HepG2 (cell line): Measurements from ENCODE around the gene MED28. TPM values are rescaled to one million over a fixed set of nuclear protein-coding genes. Genes with fewer than 3 reads are reported as not detected.

Experiments
- AHR ChIP-seq: IDR thresholded peaks from 2 replicates; pipeline ENCODE4 v1.6.1; 2018; ENCODE audit warnings: missing genetic modification reagents, missing compliant biosample characterization
- HNRNPH1 ChIP-seq: fragments of 200-400 bp; formaldehyde crosslinking; optimal IDR thresholded peaks from 2 replicates; pipeline ENCODE3; 2017; ENCODE audit warnings: mild to moderate bottlenecking, low read depth, low read length
- ISL2 ChIP-seq: sonication (generic); formaldehyde crosslinking; IDR thresholded peaks from 2 replicates; pipeline ENCODE4 v1.5.0; 2020; ENCODE audit warnings: missing genetic modification reagents
- NCOR1 ChIP-seq: fragments of 200-600 bp; sonication (generic); IDR thresholded peaks from 2 replicates; pipeline ENCODE4 v1.7.0; 2017; ENCODE audit warnings: antibody characterized with exemption, low read length, borderline replicate concordance
- NR3C1 ChIP-seq: sonication (generic); formaldehyde crosslinking; IDR thresholded peaks from 2 replicates; pipeline ENCODE4 v1.4.0; 2020; ENCODE audit warnings: missing genetic modification reagents
- PCBP2 ChIP-seq: fragments of 200-400 bp; formaldehyde crosslinking; optimal IDR thresholded peaks from 2 replicates; pipeline ENCODE3; 2018; ENCODE audit warnings: low read length, low read depth; ENCODE audit not compliant: poor library complexity, severe bottlenecking
- RAD21 ChIP-seq: fragments of 450-650 bp; formaldehyde crosslinking; IDR thresholded peaks from 2 replicates; pipeline ENCODE4 v1.5.0; 2020; ENCODE audit warnings: mild to moderate bottlenecking
- RBFOX2 ChIP-seq: fragments of 200-400 bp; formaldehyde crosslinking; IDR thresholded peaks from 2 replicates; pipeline ENCODE4 v1.6.1; 2017; ENCODE audit warnings: low read depth, mild to moderate bottlenecking, low read length
- SOX6 ChIP-seq, 2 experiments: fragments of 450-650 bp in 1 of 2; sonication (generic) in 1 of 2; formaldehyde crosslinking in 1 of 2; IDR thresholded peaks; 2 replicates each; pipeline versions ENCODE4 v1.4.0 to v1.6.1; 2017 to 2020; ENCODE audit warnings: antibody characterized with exemption in 1 of 2, mild to moderate bottlenecking in 1 of 2, missing genetic modification reagents in 1 of 2
- TEAD3 ChIP-seq: optimal IDR thresholded peaks from 2 replicates; pipeline ENCODE3; 2016; ENCODE audit warnings: borderline replicate concordance
- ZNF121 ChIP-seq: sonication (generic); formaldehyde crosslinking; IDR thresholded peaks from 2 replicates; pipeline ENCODE4 v1.5.0; 2020; ENCODE audit warnings: mild to moderate bottlenecking, missing genetic modification reagents
- ZNF263 ChIP-seq: sonication (generic); formaldehyde crosslinking; IDR thresholded peaks from 2 replicates; pipeline ENCODE4 v1.4.0; 2020; ENCODE audit warnings: missing genetic modification reagents
- ZNF3 ChIP-seq: IDR thresholded peaks from 2 replicates; pipeline ENCODE4 v1.7.0; 2017; ENCODE audit warnings: inconsistent platforms
- ZNF713 ChIP-seq: sonication (generic); formaldehyde crosslinking; IDR thresholded peaks from 2 replicates; pipeline ENCODE4 v1.4.0; 2020; ENCODE audit warnings: mild to moderate bottlenecking, missing genetic modification reagents
- ZNF749 ChIP-seq: sonication (generic); formaldehyde crosslinking; IDR thresholded peaks from 2 replicates; pipeline ENCODE4 v1.8.0; 2022; ENCODE audit warnings: mild to moderate bottlenecking, missing genetic modification reagents, moderate library complexity, borderline replicate concordance
- ZNF780A ChIP-seq: sonication (generic); formaldehyde crosslinking; IDR thresholded peaks from 2 replicates; pipeline ENCODE4 v1.8.0; 2022; ENCODE audit warnings: mild to moderate bottlenecking, missing genetic modification reagents, moderate library complexity
- ZSCAN12 ChIP-seq: sonication (generic); formaldehyde crosslinking; IDR thresholded peaks from 2 replicates; pipeline ENCODE4 v1.9.0; 2021; ENCODE audit warnings: mild to moderate bottlenecking, missing genetic modification reagents
- polyA plus RNA-seq, 8 experiments: library from polyadenylated mRNA; depleted of rRNA in 3 of 8; stranded (reverse) in 7 of 8; unstranded in 1 of 8; fragments of >200 nt; fragmentation: Illumina TruSeq in 4 of 8; extraction: Trizol in 4 of 8; gene quantifications; 2 replicates each; pipeline versions ENCODE4 v1.2.1 to v1.2.3, GENCODE V29; 2011 to 2016; ENCODE audit warnings: low read depth in 4 of 8, missing spikeins in 1 of 8, mixed read lengths in 1 of 8; ENCODE audit not compliant: insufficient read depth in 1 of 8
- total RNA-seq, 5 experiments: library from RNA; depleted of rRNA; stranded (reverse); fragments of >200 nt; fragmentation: Illumina TruSeq; extraction: Trizol; gene quantifications; 2 replicates each; pipeline ENCODE4 v1.2.3, GENCODE V29; 2016; ENCODE audit warnings: low read depth in 1 of 5
- TF ChIP-seq, protein P1 (sequence below): sonication (generic); formaldehyde crosslinking; IDR thresholded peaks from 2 replicates; pipeline ENCODE4 v1.5.1; 2020; ENCODE audit warnings: missing genetic modification reagents, mild to moderate bottlenecking, borderline replicate concordance
- TF ChIP-seq, protein P2 (sequence below): sonication (generic); formaldehyde crosslinking; IDR thresholded peaks from 2 replicates; pipeline ENCODE4 v1.5.0; 2020; ENCODE audit warnings: mild to moderate bottlenecking, missing genetic modification reagents
- TF ChIP-seq, protein P3 (sequence below): sonication (generic); formaldehyde crosslinking; IDR thresholded peaks from 2 replicates; pipeline ENCODE4 v1.4.0; 2020; ENCODE audit warnings: mild to moderate bottlenecking, low read depth, missing genetic modification reagents
- TF ChIP-seq, protein P4 (sequence below): sonication (generic); formaldehyde crosslinking; IDR thresholded peaks from 2 replicates; pipeline ENCODE4 v1.5.0; 2020; ENCODE audit warnings: mild to moderate bottlenecking, missing genetic modification reagents, moderate library complexity

The MED28 gene
- total and polyA plus RNA-seq, 2 of the 13 experiments (the other 11 are each of a cell fraction or from before 2014, with no cell fraction given): 41.3 to 65.7 TPM

DNA sequence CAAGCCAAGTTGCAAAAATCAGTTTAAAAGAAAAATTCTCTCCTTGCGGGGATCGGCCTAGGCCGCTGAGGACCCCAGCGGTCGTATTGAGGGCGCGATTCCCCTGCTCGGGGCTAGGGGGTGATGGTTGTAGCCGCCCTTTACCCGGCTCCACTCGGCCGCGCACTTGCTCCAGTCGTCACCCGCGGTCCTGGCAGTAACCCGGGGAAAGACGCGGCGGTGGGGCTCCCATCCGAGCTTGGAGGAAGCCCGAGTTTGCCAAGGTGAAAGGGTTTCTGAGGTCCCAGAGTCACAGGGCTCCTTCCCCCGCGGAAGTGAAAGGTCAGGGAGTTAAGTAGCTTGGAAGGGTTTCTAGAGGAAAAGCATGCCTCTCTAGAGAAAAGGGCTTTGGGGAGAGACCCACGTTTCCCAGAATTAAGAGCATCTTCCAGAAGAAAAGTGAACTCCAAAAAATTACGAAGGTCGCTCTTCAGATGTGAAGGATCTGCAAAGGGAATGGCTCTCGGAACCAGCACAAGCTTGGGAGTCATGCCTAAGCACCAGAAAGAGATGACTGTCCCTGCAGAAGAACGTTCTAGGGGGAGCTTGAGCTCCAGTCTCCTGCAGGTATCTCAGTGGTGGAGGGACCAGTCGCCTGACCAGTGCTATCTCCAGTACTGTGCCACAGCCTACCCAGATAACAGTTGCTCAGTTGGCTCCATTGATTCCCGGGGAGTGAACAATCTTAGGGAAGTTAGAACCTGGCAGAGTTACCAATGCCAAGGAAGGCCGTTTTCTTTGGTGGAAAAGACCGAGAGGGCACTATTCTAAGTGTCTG is 36.6 kb upstream of the MED28 start (continued):
- TF ChIP-seq ZNF749 (CRISPR knock-in tag): no peak
- TF ChIP-seq TEAD3 (CRISPR knock-in tag): no peak
- TF ChIP-seq NR3C1 (CRISPR knock-in tag): no peak
- TF ChIP-seq ZNF780A (CRISPR knock-in tag): no peak
- TF ChIP-seq ZNF3: 0 out of 2 replicates have a peak, but pooled peaks have one; percentile 4
- no peak; the same call in 1 of the 2 replicates for TF ChIP-seq AHR (CRISPR knock-in tag)
- TF ChIP-seq HNRNPH1: no peak
- TF ChIP-seq ISL2: no peak
- no peak for TF ChIP-seq PCBP2
- TF ChIP-seq, protein P1, sequence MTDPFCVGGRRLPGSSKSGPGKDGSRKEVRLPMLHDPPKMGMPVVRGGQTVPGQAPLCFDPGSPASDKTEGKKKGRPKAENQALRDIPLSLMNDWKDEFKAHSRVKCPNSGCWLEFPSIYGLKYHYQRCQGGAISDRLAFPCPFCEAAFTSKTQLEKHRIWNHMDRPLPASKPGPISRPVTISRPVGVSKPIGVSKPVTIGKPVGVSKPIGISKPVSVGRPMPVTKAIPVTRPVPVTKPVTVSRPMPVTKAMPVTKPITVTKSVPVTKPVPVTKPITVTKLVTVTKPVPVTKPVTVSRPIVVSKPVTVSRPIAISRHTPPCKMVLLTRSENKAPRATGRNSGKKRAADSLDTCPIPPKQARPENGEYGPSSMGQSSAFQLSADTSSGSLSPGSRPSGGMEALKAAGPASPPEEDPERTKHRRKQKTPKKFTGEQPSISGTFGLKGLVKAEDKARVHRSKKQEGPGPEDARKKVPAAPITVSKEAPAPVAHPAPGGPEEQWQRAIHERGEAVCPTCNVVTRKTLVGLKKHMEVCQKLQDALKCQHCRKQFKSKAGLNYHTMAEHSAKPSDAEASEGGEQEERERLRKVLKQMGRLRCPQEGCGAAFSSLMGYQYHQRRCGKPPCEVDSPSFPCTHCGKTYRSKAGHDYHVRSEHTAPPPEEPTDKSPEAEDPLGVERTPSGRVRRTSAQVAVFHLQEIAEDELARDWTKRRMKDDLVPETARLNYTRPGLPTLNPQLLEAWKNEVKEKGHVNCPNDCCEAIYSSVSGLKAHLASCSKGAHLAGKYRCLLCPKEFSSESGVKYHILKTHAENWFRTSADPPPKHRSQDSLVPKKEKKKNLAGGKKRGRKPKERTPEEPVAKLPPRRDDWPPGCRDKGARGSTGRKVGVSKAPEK (CRISPR knock-in tag): no peak
- TF ChIP-seq RBFOX2: peak; percentile 78
- TF ChIP-seq SOX6 (IDR thresholded peaks at IDR 0.05): no peak
- TF ChIP-seq SOX6 (CRISPR knock-in tag; IDR thresholded peaks at IDR 0.05): no peak
- TF ChIP-seq ZSCAN12 (CRISPR knock-in tag): no peak
- no peak for TF ChIP-seq NCOR1
- no peak for TF ChIP-seq ZNF713 (CRISPR knock-in tag)
- TF ChIP-seq, protein P2, sequence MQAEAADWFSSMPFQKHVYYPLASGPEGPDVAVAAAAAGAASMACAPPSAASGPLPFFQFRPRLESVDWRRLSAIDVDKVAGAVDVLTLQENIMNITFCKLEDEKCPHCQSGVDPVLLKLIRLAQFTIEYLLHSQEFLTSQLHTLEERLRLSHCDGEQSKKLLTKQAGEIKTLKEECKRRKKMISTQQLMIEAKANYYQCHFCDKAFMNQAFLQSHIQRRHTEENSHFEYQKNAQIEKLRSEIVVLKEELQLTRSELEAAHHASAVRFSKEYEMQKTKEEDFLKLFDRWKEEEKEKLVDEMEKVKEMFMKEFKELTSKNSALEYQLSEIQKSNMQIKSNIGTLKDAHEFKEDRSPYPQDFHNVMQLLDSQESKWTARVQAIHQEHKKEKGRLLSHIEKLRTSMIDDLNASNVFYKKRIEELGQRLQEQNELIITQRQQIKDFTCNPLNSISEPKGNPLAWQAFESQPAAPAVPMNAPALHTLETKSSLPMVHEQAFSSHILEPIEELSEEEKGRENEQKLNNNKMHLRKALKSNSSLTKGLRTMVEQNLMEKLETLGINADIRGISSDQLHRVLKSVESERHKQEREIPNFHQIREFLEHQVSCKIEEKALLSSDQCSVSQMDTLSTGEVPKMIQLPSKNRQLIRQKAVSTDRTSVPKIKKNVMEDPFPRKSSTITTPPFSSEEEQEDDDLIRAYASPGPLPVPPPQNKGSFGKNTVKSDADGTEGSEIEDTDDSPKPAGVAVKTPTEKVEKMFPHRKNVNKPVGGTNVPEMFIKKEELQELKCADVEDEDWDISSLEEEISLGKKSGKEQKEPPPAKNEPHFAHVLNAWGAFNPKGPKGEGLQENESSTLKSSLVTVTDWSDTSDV (CRISPR knock-in tag): no peak
- TF ChIP-seq, protein P3, sequence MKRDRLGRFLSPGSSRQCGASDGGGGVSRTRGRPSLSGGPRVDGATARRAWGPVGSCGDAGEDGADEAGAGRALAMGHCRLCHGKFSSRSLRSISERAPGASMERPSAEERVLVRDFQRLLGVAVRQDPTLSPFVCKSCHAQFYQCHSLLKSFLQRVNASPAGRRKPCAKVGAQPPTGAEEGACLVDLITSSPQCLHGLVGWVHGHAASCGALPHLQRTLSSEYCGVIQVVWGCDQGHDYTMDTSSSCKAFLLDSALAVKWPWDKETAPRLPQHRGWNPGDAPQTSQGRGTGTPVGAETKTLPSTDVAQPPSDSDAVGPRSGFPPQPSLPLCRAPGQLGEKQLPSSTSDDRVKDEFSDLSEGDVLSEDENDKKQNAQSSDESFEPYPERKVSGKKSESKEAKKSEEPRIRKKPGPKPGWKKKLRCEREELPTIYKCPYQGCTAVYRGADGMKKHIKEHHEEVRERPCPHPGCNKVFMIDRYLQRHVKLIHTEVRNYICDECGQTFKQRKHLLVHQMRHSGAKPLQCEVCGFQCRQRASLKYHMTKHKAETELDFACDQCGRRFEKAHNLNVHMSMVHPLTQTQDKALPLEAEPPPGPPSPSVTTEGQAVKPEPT: no peak
- TF ChIP-seq ZNF263: no peak
- TF ChIP-seq RAD21 (CRISPR knock-in tag): peak; percentile 3; the same call in 1 of the 2 replicates
- TF ChIP-seq, protein P4, sequence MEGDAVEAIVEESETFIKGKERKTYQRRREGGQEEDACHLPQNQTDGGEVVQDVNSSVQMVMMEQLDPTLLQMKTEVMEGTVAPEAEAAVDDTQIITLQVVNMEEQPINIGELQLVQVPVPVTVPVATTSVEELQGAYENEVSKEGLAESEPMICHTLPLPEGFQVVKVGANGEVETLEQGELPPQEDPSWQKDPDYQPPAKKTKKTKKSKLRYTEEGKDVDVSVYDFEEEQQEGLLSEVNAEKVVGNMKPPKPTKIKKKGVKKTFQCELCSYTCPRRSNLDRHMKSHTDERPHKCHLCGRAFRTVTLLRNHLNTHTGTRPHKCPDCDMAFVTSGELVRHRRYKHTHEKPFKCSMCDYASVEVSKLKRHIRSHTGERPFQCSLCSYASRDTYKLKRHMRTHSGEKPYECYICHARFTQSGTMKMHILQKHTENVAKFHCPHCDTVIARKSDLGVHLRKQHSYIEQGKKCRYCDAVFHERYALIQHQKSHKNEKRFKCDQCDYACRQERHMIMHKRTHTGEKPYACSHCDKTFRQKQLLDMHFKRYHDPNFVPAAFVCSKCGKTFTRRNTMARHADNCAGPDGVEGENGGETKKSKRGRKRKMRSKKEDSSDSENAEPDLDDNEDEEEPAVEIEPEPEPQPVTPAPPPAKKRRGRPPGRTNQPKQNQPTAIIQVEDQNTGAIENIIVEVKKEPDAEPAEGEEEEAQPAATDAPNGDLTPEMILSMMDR: 0 out of 2 replicates have a peak, but pooled peaks have one; percentile 13
- TF ChIP-seq ZNF121 (CRISPR knock-in tag): no peak
